Left cardiac atrium (tissue), 4 donors: ENCODE results near the gene DNAJB6. TPM values are rescaled to one million over a fixed set of nuclear protein-coding genes. Genes with fewer than 3 reads are reported as not detected.
A peak's percentile ranks its signal among the peaks of the same experiment; 100 is the strongest.

Experiments
- ATAC-seq, 2 donors: fragments of 200-7000 bp; cut with Tn5 transposase; one replicate each; pipeline ENCODE4 v1.9.1; 2020; ENCODE audit warnings: mild to moderate bottlenecking in 2 of 2, moderate library complexity in 2 of 2
- DNase-seq: peaks from one replicate; pipeline ENCODE4 v3.0.0-alpha.2; 2020
- intact Hi-C, 2 donors: fragments of 100-400 bp; cut with DNase I; formaldehyde crosslinking; loops; one replicate each; pipeline versions ENCODE4 v1.14.1 to v1.15.1; 2022 to 2023
- total RNA-seq, 2 donors: library from RNA; stranded (reverse); fragmentation: NEBNext Ultra II Directional; extraction: Animal tissue kit (Norgen Biotek cat#: 25700); gene quantifications; one replicate each; pipeline ENCODE4 v1.2.1, GENCODE V29; 2021
- donor health status: DM: no; HTN: yes; CAD: no.
- donor health status: DM: no; HTN: yes; CAD: no; lungs with severe emphysema.
- donor health status: DM: yes; HTN: yes; CAD: no.
- donor health status: Dilated cardiomyopathy.

Gene DNAJB6
- total RNA-seq, 2 donors from 2014 or later: 158 to 159 TPM

DNA sequence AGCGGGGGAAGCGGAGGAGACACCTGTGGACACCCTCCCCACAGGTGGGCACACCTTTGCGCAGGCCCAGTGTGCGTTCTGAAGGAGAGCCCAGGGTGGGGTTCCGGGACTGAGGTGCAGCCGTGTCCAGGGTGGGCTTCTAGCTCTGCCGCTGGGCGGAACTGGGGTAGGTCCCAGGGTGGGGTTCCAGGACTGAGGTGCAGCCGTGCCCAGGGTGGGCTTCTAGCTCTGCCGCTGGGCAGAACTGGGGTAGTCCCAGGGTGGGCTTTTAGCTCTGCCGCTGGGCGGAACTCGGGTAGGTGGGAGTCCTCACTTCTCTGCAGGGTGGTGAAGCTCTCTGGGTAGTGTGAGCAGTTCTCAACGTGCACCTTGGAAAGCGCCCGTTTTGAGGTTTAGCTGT lies 78.7 kb downstream of the DNAJB6 start:
- DNase-seq (no peak), ATAC-seq (no peak)
- intact Hi-C loops: no loop called here

- DNase-seq: no peak
- ATAC-seq: no peak
- intact Hi-C loops: no loop called here
Measured at GRCh38 chr7:157416011-157416410, 79.2 kb downstream of the DNAJB6 start.

DNA sequence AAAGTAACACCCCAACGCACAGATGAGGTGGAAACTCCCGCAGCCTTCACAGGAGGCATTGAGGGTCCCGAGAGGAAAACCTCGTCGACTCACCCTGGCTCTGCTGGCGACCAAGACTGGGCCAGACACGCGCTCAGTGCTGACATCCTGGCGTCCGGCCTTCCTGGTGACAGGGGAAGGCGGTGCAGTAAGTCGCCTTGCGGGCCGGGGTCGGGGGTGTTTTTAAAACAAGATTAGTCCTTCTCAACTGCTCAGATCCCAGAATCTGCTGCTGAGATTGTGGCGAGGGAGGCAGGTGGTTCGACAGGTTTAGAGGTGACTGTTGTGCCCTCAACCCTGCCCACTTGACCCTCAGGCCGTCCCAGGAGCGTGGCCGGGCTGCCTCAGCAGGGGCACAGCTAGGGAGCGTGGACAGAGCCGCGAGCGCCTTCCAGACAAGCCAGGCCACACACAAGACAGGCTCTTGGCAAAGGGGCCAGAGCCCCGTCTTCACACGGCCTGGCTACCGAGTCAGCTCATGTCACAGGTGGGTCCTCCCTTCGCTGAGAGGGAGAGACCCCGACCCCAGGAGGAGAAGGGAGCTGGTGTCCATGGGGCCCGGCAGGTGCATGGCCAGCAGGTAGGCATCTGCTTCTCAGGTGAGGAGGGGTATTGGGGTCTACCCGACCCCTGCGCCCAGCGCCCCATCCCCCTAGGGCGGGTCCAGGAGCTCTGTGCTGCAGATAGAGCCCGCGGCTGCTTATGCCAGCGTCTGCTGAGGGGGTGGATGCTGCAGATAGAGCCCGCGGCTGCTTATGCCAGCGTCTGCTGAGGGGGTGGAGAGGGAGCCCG lies 81.6 kb downstream of the DNAJB6 start:
- ATAC-seq (no peak), DNase-seq (no peak)
- intact Hi-C loops: no loop called here

GRCh38 chr7:157419035-157419293 lies 82.2 kb downstream of the DNAJB6 start:
- DNase-seq: no peak
- intact Hi-C loops: no loop called here
- ATAC-seq: no peak

GRCh38 chr7:157422279-157422678 lies 85.5 kb downstream of the DNAJB6 start:
- DNase-seq: no peak
- intact Hi-C loops: no loop called here
- no peak for ATAC-seq

DNA sequence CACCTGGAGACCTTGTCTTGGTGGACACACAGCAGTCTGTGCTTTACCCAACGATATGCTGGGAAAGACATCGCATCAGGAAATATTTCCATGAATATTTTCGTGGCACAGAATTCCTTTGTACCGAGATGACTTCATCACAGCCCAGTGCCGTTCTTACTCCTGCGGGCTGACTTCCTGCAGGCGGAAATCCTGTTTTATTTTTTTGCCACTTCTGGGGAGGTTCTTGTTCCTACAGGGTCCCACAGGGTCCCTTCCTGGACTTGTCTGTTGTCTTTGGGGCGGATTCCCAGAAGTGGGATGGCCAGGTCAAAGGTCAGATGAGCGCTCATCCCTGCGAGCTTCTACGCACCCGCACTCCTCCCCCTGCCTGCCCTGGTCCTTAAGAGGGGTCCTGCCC lies 86.5 kb downstream of the DNAJB6 start:
- ATAC-seq (no peak), DNase-seq (peak; percentile 44)
- intact Hi-C loops: no loop called here

GRCh38 chr7:157423886-157424565 lies 87.2 kb downstream of the DNAJB6 start:
- intact Hi-C loops: no loop called here
- DNase-seq (no peak), ATAC-seq (no peak)

- ATAC-seq: no peak
- DNase-seq: no peak
- intact Hi-C loops: no loop called here
Measured at GRCh38 chr7:157425137-157425731, 88.4 kb downstream of the DNAJB6 start.

DNA sequence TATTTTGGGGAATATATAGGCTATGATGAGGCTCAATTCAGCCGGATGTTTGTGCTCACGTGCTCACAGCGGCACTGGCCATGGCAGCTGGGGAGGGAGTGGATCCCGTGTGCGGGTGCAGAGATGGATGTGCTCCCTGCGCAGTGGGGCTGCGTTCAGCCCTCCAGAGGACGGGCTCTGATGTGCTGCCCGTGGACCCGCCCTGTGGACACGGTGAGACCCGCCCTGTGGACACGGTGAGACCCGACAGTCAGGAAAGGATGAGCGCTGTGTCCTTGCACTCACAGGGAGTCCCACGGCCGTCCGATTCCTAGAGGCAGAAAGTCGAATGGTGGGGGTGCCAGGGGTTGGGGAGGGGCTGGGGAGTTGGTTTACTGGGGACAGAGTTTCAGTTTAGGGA lies 89.0 kb downstream of the DNAJB6 start:
- intact Hi-C loops: no loop called here
- no peak for DNase-seq
- no peak for ATAC-seq

GRCh38 chr7:157426463-157427301 lies 89.9 kb downstream of the DNAJB6 start:
- intact Hi-C loops: no loop called here
- no peak for DNase-seq
- no peak for ATAC-seq

DNA sequence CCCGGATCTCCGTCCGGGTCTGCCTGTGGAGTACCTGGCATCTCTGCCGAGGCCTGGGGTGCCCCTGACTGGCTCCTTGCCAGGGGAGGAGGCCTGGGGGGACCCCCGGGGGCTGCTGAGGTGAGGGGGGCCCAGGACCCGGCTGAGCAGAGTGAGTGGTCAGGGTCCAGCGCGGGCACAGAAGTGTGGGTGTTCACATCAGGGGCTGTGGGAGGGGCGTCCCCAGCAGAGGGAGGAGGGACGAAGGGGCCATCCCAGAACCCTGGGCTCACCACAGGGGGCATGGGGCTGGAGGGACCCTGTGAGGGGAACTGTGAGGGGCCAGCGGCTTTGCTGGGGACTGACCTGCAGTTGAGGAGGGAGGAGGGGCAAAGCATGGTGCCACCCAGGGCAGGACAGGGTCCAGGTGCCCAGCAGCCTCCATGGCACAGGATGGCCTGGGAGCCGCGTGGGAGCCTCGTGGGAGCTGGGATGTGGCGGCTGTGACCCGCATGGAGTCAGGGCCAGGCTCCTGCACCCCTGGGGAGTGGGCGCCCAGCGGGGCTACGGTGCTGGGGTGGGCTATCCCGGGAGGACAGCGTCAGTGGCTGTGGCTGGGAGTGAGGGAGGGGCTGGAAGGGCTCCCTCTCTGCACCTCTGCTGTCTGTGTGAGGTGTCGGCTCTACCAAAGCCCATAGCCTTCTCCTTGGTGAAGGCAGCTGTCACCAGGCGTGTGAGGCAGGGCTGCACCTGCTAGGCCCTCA lies 91.2 kb downstream of the DNAJB6 start:
- ATAC-seq: no peak
- intact Hi-C loops: no loop called here
- DNase-seq: no peak

DNA sequence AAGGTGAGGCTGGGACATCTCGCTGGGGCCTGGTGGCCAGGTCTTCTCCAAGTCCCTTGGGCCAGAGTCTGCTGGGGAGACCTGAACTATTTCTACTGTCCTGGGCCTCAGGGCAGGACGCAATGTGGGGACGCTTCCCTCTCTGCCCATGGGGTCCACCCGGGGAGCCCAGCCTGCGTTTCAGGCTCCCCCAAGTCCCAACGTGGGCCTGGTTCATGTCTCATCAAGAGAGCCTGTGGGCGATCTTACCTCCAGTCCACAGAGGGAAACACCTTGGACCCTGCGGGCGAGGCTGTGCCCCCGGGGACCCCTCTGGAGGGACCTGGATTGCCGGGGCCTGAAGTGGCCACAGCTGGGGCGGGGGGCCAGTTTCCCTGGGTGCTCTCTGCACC lies 91.7 kb downstream of the DNAJB6 start:
- no peak for DNase-seq
- intact Hi-C loops: no loop called here

DNA sequence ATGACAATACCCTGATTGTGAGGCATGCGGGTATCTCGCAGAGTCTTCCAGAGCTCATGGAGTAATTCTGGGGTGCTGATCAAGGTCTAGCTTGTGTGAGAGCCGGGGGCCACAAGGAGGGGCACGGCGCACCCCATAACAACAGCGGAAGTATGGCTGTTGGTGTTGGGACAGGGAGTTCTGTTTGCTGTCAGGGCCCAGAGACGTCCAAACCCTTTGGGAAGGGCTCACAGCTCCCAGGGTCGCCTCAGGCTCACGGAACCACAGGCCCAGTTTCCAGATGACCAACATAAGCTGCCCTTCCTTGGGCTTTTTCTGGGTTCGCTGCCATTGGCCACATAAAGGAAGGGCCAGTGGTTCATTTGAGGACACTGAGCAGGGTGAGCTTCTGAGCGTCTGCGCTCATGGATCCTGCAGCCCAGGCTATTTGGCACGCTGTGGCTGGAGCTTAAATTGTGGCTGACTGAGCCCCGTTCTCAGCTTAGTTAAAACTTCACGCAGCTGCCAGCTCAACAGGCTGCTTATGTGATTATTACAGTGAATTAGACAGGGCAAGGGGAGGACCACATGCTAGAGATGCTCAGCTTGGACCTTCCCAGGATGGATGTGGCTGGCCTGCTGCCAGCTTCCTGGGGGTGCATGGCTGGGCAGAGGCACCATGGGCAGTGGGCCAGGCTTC lies 92.3 kb downstream of the DNAJB6 start:
- no peak for DNase-seq

More for the DNA sequence above, 91.7 kb downstream of the DNAJB6 start:
- ATAC-seq: no peak

GRCh38 chr7:157429680-157430224 lies 92.9 kb downstream of the DNAJB6 start:
- ATAC-seq: no peak
- intact Hi-C loops: loop anchor here in 1 of 2 donors (10.0 kb wide), 1 partner anchor 445 kb away; no protein-coding TSS in a partner anchor
- DNase-seq: no peak

More for the DNA sequence above, 92.3 kb downstream of the DNAJB6 start:
- intact Hi-C loops: no loop called here
- ATAC-seq: no peak

DNA sequence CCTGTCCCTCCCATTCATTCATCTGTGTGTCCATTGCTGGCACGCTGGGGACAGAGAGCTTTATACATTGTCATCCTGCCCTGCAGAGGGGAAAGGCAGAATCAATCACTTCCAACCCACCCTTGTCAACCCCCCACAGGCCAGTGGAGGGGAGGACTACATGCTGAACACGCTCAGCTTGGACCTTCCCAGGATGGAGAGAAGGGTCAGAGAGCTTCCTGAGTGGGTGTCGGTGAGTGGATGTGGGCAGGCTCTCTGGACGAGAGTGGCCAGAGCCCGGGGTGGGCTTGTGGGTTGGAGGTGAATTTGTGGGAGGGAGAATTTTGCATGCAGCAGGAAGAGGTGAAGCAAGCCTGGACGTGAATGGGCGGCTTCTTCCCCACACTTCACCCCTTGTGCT lies 93.9 kb downstream of the DNAJB6 start:
- DNase-seq: no peak
- intact Hi-C loops: loop anchor here in 1 of 2 donors (10.0 kb wide), 1 partner anchor 444 kb away; no protein-coding TSS in a partner anchor
- ATAC-seq: no peak

DNA sequence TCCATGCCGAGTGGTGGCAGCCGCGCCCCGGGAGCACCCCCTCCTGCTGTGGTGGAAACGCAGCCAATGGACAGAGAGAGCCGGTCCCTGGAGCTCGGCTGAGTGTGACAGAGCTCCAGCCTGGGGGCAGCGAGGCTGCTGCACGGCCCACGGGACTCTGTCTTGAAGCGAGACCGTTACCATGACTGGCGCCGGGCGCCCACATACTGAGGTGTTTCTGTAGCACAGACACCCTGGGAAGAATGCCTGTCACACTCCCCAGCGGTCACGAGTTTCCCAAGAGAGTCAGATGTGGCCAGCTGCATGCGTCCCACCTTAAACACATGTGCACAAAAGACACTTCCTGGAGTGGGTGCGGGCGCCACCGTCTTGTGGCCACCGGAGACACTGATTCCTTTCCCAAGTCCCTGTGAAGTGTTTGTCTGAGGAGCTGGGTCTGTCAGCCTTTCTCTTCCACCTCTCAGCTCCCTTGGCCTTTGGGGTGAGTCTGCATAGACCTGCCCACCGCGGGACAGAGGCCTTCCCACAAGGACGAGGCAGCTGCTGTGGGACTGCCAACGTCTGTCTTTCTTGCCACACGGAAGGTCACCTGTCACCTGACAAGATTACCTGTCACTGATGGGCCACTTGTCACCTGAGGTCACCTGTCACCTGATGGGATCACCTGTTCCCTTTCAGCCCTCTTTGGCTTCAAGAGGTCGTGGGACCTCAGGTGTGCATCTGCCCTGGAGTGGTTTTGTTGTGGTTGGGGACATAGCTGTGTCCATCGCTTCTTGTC lies 94.6 kb downstream of the DNAJB6 start:
- ATAC-seq: no peak
- intact Hi-C loops: loop anchor here in 1 of 2 donors (10.0 kb wide), 1 partner anchor 443 kb away; no protein-coding TSS in a partner anchor
- DNase-seq: no peak

GRCh38 chr7:157431951-157432540 lies 95.2 kb downstream of the DNAJB6 start:
- intact Hi-C loops: loop anchor here (2.0 to 10.0 kb wide), 2 partner anchors 443 kb away; no protein-coding TSS in a partner anchor
- ATAC-seq: no peak
- DNase-seq: no peak
